SK-N-SH (cell line): ENCODE results near the gene CARMIL3. TPM values are rescaled to one million over a fixed set of nuclear protein-coding genes. Genes with fewer than 3 reads are reported as not detected.
A peak's percentile ranks its signal among the peaks of the same experiment; 100 is the strongest.

Experiments used
- CTCF ChIA-PET: fragments of 300-600, 350-600 bp; formaldehyde crosslinking; extraction: SDS; loops from one replicate; lab custom pipeline; 2021; lab: Yijun Ruan, JAX
- POLR2A ChIA-PET: fragments of 350-600 bp; sonication (Branson Sonifier 250); formaldehyde crosslinking; extraction: SDS; loops from one replicate; lab custom pipeline; 2020; ENCODE audit warnings: antibody characterized with exemption, inconsistent platforms; lab: Yijun Ruan, JAX
- DNase-seq: peaks from one replicate; pipeline ENCODE4 v3.0.0; 2012
- H2AFZ ChIP-seq: fragments of 200-600 bp; sonication (generic); 2 replicates; pipeline ENCODE4 v1.8.1; 2016; ENCODE audit warnings: antibody characterized with exemption, mild to moderate bottlenecking, low read depth
- H3F3A ChIP-seq: fragments of 200-600 bp; sonication (generic); replicated peaks from 2 replicates; pipeline ENCODE3; 2016; ENCODE audit warnings: antibody characterized with exemption, mild to moderate bottlenecking; ENCODE audit not compliant: insufficient read depth
- H3K27ac ChIP-seq, 2 experiments: fragments of 200-500 bp in 1 of 2; fragments of 200-600 bp in 1 of 2; sonication (Bioruptor generic) in 1 of 2; sonication (generic), shearing (Covaris generic) in 1 of 2; 2 replicates each; pipeline versions ENCODE4 v1.5.1 to v1.6.1; 2014 to 2016; ENCODE audit warnings: low read depth in 2 of 2, inconsistent platforms in 1 of 2, low read length in 1 of 2, mild to moderate bottlenecking in 1 of 2, mixed read lengths in 1 of 2
- H3K27me3 ChIP-seq: fragments of 200-600 bp; sonication (generic), shearing (Covaris generic); 2 replicates; pipeline ENCODE4 v1.6.1; 2016; ENCODE audit warnings: mixed run types; ENCODE audit not compliant: insufficient read depth
- H3K36me3 ChIP-seq, 2 experiments: fragments of 200-500 bp in 1 of 2; fragments of 200-600 bp in 1 of 2; sonication (Bioruptor generic) in 1 of 2; sonication (generic) in 1 of 2; replicated peaks in 1 of 2; 2 replicates each; pipeline versions ENCODE3 to v1.5.1; 2014 to 2016; ENCODE audit warnings: low read length in 1 of 2, mild to moderate bottlenecking in 1 of 2; ENCODE audit not compliant: insufficient read depth in 2 of 2, control insufficient read depth in 1 of 2
- H3K4me1 ChIP-seq, 2 experiments: fragments of 200-500 bp in 1 of 2; fragments of 200-600 bp in 1 of 2; sonication (Bioruptor generic) in 1 of 2; sonication (generic), shearing (Covaris generic) in 1 of 2; 2 replicates each; pipeline versions ENCODE4 v1.5.1 to v1.6.1; 2014 to 2016; ENCODE audit warnings: low read depth in 1 of 2, low read length in 1 of 2, mixed run types in 1 of 2; ENCODE audit not compliant: insufficient read depth in 2 of 2, control insufficient read depth in 1 of 2
- H3K4me2 ChIP-seq: fragments of 200-600 bp; sonication (generic), shearing (Covaris generic); 2 replicates; pipeline ENCODE4 v1.6.1; 2017; ENCODE audit warnings: mixed run types
- H3K4me3 ChIP-seq, 2 experiments: fragments of 200-500 bp in 1 of 2; fragments of 200-600 bp in 1 of 2; sonication (Bioruptor generic) in 1 of 2; sonication (generic), shearing (Covaris generic) in 1 of 2; 2 replicates each; pipeline versions ENCODE4 v1.5.1 to v1.8.1; 2014 to 2016; ENCODE audit warnings: low read depth in 2 of 2, inconsistent platforms in 1 of 2, low read length in 1 of 2, mild to moderate bottlenecking in 1 of 2, mixed read lengths in 1 of 2, moderate library complexity in 1 of 2
- H3K79me2 ChIP-seq: fragments of 200-600 bp; sonication (generic); 2 replicates; pipeline ENCODE4 v1.8.1; 2017; ENCODE audit warnings: mild to moderate bottlenecking; ENCODE audit not compliant: insufficient read depth
- H3K9ac ChIP-seq: fragments of 200-600 bp; sonication (generic); 2 replicates; pipeline ENCODE4 v1.6.1; 2017; ENCODE audit warnings: mixed run types
- H3K9me2 ChIP-seq: fragments of 200-600 bp; sonication (generic); 2 replicates; pipeline ENCODE4 v1.6.1; 2017; ENCODE audit warnings: mixed run types
- H3K9me3 ChIP-seq: fragments of 200-600 bp; sonication (generic); 2 replicates; pipeline ENCODE4 v1.6.1; 2017; ENCODE audit warnings: mixed run types, mild to moderate bottlenecking, moderate library complexity
- H4K20me1 ChIP-seq: fragments of 200-600 bp; sonication (generic); 2 replicates; pipeline ENCODE4 v1.6.1; 2017; ENCODE audit warnings: mild to moderate bottlenecking, mixed run types; ENCODE audit not compliant: insufficient read depth
- CTCF ChIP-seq: fragments of 200-600 bp; sonication (generic); IDR thresholded peaks from 2 replicates; pipeline ENCODE4 v1.6.1; 2017; ENCODE audit warnings: antibody characterized with exemption, mild to moderate bottlenecking, moderate library complexity
- FOXM1 ChIP-seq: IDR thresholded peaks from 2 replicates; pipeline ENCODE4 v1.4.0; 2012; ENCODE audit warnings: low read depth, mild to moderate bottlenecking
- GABPA ChIP-seq: IDR thresholded peaks from 2 replicates; pipeline ENCODE4 v1.4.0; 2012; ENCODE audit warnings: low read depth, mild to moderate bottlenecking
- GATA2 ChIP-seq: sonication (generic); formaldehyde crosslinking; IDR thresholded peaks from 2 replicates; pipeline ENCODE4 v1.5.0; 2020; ENCODE audit warnings: mild to moderate bottlenecking, missing genetic modification reagents
- NRF1 ChIP-seq: IDR thresholded peaks from 2 replicates; pipeline ENCODE4 v1.6.1; 2012; ENCODE audit warnings: low read depth, mild to moderate bottlenecking, low read length
- POLR2AphosphoS5 ChIP-seq: IDR thresholded peaks from 2 replicates; pipeline ENCODE4 v1.6.1; 2012; ENCODE audit warnings: low read depth, low read length
- RAD21 ChIP-seq: IDR thresholded peaks from 2 replicates; pipeline ENCODE4 v1.6.1; 2012; ENCODE audit warnings: mild to moderate bottlenecking, low read length
- RCOR1 ChIP-seq: fragments of 150-350 bp; IDR thresholded peaks from 2 replicates; pipeline ENCODE4 v1.6.1; 2017; ENCODE audit warnings: antibody characterized with exemption, low read length
- RXRA ChIP-seq: IDR thresholded peaks from 2 replicates; pipeline ENCODE4 v1.4.0; 2012; ENCODE audit warnings: low read depth, mild to moderate bottlenecking, borderline replicate concordance
- TCF12 ChIP-seq: IDR thresholded peaks from 2 replicates; pipeline ENCODE4 v1.4.0; 2012
- USF1 ChIP-seq: IDR thresholded peaks from 2 replicates; pipeline ENCODE4 v1.4.0; 2012; ENCODE audit warnings: low read depth, borderline replicate concordance
- WGBS: methylation state at CpG from one replicate; pipeline ENCODE4 v1.1.6; 2017; ENCODE audit warnings: low lambda C conversion rate; 5-methylcytosine and 5-hydroxymethylcytosine counted together
- polyA plus RNA-seq, 3 experiments: library from polyadenylated mRNA; depleted of rRNA; stranded (reverse); fragments of >200 nt; gene quantifications; 2 replicates each; pipeline ENCODE4 v1.2.3, GENCODE V29; 2012
- TF ChIP-seq, protein P1 (sequence below): fragments of 150-350 bp; IDR thresholded peaks from 2 replicates; pipeline ENCODE4 v1.6.1; 2017; ENCODE audit warnings: antibody characterized with exemption, low read length, low read depth, borderline replicate concordance
- TF ChIP-seq, protein P2 (sequence below): fragments of 150-350 bp; IDR thresholded peaks from 2 replicates; pipeline ENCODE4 v1.6.1; 2016; ENCODE audit warnings: mild to moderate bottlenecking, low read depth, low read length
- TF ChIP-seq, protein P3 (sequence below): IDR thresholded peaks from 2 replicates; pipeline ENCODE4; 2012

The CARMIL3 gene
- polyA plus RNA-seq, 1 of the 3 experiments (the other 2 are of a cell fraction): 0.43 TPM

- TF ChIP-seq CTCF (no peak), USF1 (peak; percentile 85; the same call in 1 of the 2 replicates), RCOR1 (no peak), NRF1 (no peak), TCF12 (no peak), RXRA (no peak), FOXM1 (no peak), RAD21 (no peak)
- TF ChIP-seq, protein P1, sequence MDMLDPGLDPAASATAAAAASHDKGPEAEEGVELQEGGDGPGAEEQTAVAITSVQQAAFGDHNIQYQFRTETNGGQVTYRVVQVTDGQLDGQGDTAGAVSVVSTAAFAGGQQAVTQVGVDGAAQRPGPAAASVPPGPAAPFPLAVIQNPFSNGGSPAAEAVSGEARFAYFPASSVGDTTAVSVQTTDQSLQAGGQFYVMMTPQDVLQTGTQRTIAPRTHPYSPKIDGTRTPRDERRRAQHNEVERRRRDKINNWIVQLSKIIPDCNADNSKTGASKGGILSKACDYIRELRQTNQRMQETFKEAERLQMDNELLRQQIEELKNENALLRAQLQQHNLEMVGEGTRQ: peak; percentile 44; the same call in 1 of the 2 replicates
Observed at GRCh38 chr14:24095271-24096068, 43.7 kb downstream of the CARMIL3 start (continued).

- H3K79me2 ChIP-seq: peaks cover 16% of the 10 kb centered on the region
Observed at GRCh38 chr14:24096545-24097181, 44.9 kb downstream of the CARMIL3 start.

More at GRCh38 chr14:24096545-24097181, 44.9 kb downstream of the CARMIL3 start:
- TF ChIP-seq, protein P2, sequence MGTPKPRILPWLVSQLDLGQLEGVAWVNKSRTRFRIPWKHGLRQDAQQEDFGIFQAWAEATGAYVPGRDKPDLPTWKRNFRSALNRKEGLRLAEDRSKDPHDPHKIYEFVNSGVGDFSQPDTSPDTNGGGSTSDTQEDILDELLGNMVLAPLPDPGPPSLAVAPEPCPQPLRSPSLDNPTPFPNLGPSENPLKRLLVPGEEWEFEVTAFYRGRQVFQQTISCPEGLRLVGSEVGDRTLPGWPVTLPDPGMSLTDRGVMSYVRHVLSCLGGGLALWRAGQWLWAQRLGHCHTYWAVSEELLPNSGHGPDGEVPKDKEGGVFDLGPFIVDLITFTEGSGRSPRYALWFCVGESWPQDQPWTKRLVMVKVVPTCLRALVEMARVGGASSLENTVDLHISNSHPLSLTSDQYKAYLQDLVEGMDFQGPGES: no peak
- TF ChIP-seq RCOR1 (no peak), GABPA (no peak), USF1 (no peak), RXRA (no peak), GATA2 (CRISPR knock-in tag) (no peak), POLR2AphosphoS5 (no peak)
- TF ChIP-seq, protein P3, sequence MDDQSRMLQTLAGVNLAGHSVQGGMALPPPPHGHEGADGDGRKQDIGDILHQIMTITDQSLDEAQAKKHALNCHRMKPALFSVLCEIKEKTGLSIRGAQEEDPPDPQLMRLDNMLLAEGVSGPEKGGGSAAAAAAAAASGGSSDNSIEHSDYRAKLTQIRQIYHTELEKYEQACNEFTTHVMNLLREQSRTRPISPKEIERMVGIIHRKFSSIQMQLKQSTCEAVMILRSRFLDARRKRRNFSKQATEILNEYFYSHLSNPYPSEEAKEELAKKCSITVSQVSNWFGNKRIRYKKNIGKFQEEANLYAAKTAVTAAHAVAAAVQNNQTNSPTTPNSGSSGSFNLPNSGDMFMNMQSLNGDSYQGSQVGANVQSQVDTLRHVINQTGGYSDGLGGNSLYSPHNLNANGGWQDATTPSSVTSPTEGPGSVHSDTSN: no peak
- TF ChIP-seq, all 33 proteins: peak for 0
- Histone ChIP-seq H3K4me1 (peaks cover 12 to 16% of the 10 kb centered on the region in 2 experiments; a peak in 2 of 4 replicates), H3K27ac (no peak overlapping the region; a peak in 1 of 4 replicates), H3K9me3 (no peaks in the 10 kb centered on the region), H3K9ac (no peak overlapping the region), H3K27me3 (no peaks in the 10 kb centered on the region), H3K36me3 (peaks cover 3 to 12% of the 10 kb centered on the region in 2 experiments), H3K4me3 (no peak overlapping the region), H3K9me2 (no peaks in the 10 kb centered on the region), H4K20me1 (no peaks in the 10 kb centered on the region), H2AFZ (no peak overlapping the region), H3F3A (peaks cover 3% of the 10 kb centered on the region), H3K4me2 (no peak overlapping the region)
- CTCF ChIA-PET: interaction anchor here (13.8 to 25.4 kb wide), 2 partner anchors 10 to 31 kb away, joined by 219 to 1159 read pairs; partner anchors contain the start of genes CARMIL3 and CPNE6
- no peak for DNase-seq
- POLR2A ChIA-PET: interaction anchor here (1.7 kb wide), 1 partner anchor 10 kb away, joined by 5 read pairs; no protein-coding TSS in a partner anchor
- 96% methylated on average over 5 of the region's 8 CpGs for WGBS
